Natural killer cell (primary cell): Measurements from ENCODE around the gene NDC1. TPM values are rescaled to one million over a fixed set of nuclear protein-coding genes. Genes with fewer than 3 reads are reported as not detected.

Experiments used
- ATAC-seq, 3 donors: fragments of 150-1000 bp in 2 of 3; fragments of 200-7000 bp in 1 of 3; cut with Tn5 transposase; 1 replicate in 1 of 3; 2 replicates in 2 of 3; pipeline ENCODE4 v1.10.0; 2021; ENCODE audit warnings: mild to moderate bottlenecking in 2 of 3, moderate library complexity in 2 of 3
- DNase-seq, 2 donors: peaks; one replicate each; pipeline versions ENCODE4 v3.0.0 to v3.0.0-alpha.2; 2013 to 2021; ENCODE audit warnings: mixed read lengths in 1 of 2
- H3K27ac ChIP-seq: one replicate; pipeline ENCODE4 v1.5.1; 2013; ENCODE audit warnings: mild to moderate bottlenecking, low read length
- H3K27me3 ChIP-seq: one replicate; pipeline ENCODE4 v1.6.1; 2013; ENCODE audit warnings: low read length; ENCODE audit not compliant: control insufficient read depth, insufficient read depth
- H3K36me3 ChIP-seq: one replicate; pipeline ENCODE4 v1.6.1; 2013; ENCODE audit warnings: low read length; ENCODE audit not compliant: control insufficient read depth, insufficient read depth
- H3K4me1 ChIP-seq: one replicate; pipeline ENCODE4 v1.6.1; 2013; ENCODE audit warnings: low read length; ENCODE audit not compliant: control insufficient read depth, insufficient read depth
- H3K4me3 ChIP-seq: one replicate; pipeline ENCODE4 v1.5.1; 2013; ENCODE audit warnings: low read length
- H3K9me3 ChIP-seq: one replicate; pipeline ENCODE4 v1.6.1; 2013; ENCODE audit warnings: low read length; ENCODE audit not compliant: control insufficient read depth, insufficient read depth
- H3K27ac Mint-ChIP-seq, 2 donors: one replicate each; pipeline ENCODE4 v1.8.0; 2022; ENCODE audit warnings: mild to moderate bottlenecking in 2 of 2, mixed read lengths in 2 of 2, moderate library complexity in 1 of 2
- H3K27me3 Mint-ChIP-seq, 2 donors: one replicate each; pipeline ENCODE4 v1.8.0; 2022; ENCODE audit warnings: low read depth in 2 of 2, mixed read lengths in 2 of 2
- H3K36me3 Mint-ChIP-seq: one replicate; pipeline ENCODE4 v1.8.0; 2022; ENCODE audit warnings: mixed read lengths
- H3K4me1 Mint-ChIP-seq, 2 donors: one replicate each; pipeline ENCODE4 v1.8.0; 2022; ENCODE audit warnings: mixed read lengths in 2 of 2
- H3K4me3 Mint-ChIP-seq: one replicate; pipeline ENCODE4 v1.8.0; 2022; ENCODE audit warnings: mild to moderate bottlenecking, moderate library complexity, mixed read lengths
- H3K9me3 Mint-ChIP-seq, 2 donors: one replicate each; pipeline ENCODE4 v1.8.0; 2022; ENCODE audit warnings: mixed read lengths in 2 of 2
- WGBS: methylation state at CpG from one replicate; pipeline ENCODE4 v1.1.7; 2013; ENCODE audit warnings: missing lambda C conversion rate; ENCODE audit not compliant: insufficient coverage; 5-methylcytosine and 5-hydroxymethylcytosine counted together
- intact Hi-C: fragments of 100-400 bp; cut with micrococcal nuclease; formaldehyde crosslinking; loops from one replicate; pipeline ENCODE4 v1.14.2; 2022
- total RNA-seq, 4 donors: library from RNA; stranded (reverse); fragments of 120-200 nt in 1 of 4; gene quantifications; one replicate each; pipeline versions ENCODE4 v1.2.3 to v1.2.4, GENCODE V29; 2013 to 2022
- TF ChIP-seq, protein P1 (sequence below): fragments of 200-600 bp; IDR thresholded peaks from one replicate; pipeline ENCODE4 v1.8.0; 2022; ENCODE audit warnings: antibody characterized with exemption

The NDC1 gene
- total RNA-seq, 3 donors from 2014 or later (not counting 1 experiment from before 2014, with no cell fraction given): 4.3 to 6.3 (median 5.2) TPM

DNA sequence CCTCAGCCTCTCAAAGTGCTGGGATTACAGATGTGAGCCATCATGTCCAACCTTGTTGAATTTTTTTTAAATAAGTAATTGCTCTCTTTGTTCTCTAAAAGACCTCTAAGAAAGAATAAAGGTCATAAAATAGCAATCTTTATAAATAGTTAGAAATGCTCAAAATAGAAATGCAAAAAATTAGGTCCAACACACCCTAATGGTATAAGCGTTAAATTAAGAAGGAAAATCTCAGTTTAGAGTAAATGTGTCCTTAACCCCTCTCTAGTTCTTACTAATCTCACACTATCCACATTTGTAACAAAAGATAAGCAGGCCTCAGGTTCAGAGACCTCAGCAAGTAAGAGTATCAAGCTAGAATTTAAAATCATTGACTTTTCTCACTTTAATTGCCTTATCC lies 60.8 kb downstream of the NDC1 start:
- ATAC-seq (no peak), DNase-seq (no peak)
- Histone ChIP-seq H3K4me3 (no peak overlapping the region), H3K27me3 (no peaks in the 10 kb centered on the region), H3K27ac (no peak overlapping the region), H3K9me3 (no peaks in the 10 kb centered on the region), H3K4me1 (no peaks in the 10 kb centered on the region), H3K36me3 (peaks cover 3% of the 10 kb centered on the region)
- no peaks in the 10 kb centered on the region for H3K36me3 Mint-ChIP-seq
- TF ChIP-seq, protein P1, sequence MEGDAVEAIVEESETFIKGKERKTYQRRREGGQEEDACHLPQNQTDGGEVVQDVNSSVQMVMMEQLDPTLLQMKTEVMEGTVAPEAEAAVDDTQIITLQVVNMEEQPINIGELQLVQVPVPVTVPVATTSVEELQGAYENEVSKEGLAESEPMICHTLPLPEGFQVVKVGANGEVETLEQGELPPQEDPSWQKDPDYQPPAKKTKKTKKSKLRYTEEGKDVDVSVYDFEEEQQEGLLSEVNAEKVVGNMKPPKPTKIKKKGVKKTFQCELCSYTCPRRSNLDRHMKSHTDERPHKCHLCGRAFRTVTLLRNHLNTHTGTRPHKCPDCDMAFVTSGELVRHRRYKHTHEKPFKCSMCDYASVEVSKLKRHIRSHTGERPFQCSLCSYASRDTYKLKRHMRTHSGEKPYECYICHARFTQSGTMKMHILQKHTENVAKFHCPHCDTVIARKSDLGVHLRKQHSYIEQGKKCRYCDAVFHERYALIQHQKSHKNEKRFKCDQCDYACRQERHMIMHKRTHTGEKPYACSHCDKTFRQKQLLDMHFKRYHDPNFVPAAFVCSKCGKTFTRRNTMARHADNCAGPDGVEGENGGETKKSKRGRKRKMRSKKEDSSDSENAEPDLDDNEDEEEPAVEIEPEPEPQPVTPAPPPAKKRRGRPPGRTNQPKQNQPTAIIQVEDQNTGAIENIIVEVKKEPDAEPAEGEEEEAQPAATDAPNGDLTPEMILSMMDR: no peak
- H3K9me3 Mint-ChIP-seq: no peaks in the 10 kb centered on the region
- intact Hi-C loops: no loop called here
- WGBS: no CpG with 5 or more reads among the region's 1 CpG
- no peak overlapping the region for H3K4me3 Mint-ChIP-seq
- H3K27ac Mint-ChIP-seq: no peak overlapping the region
- H3K27me3 Mint-ChIP-seq: no peaks in the 10 kb centered on the region
- H3K4me1 Mint-ChIP-seq: no peaks in the 10 kb centered on the region

DNA sequence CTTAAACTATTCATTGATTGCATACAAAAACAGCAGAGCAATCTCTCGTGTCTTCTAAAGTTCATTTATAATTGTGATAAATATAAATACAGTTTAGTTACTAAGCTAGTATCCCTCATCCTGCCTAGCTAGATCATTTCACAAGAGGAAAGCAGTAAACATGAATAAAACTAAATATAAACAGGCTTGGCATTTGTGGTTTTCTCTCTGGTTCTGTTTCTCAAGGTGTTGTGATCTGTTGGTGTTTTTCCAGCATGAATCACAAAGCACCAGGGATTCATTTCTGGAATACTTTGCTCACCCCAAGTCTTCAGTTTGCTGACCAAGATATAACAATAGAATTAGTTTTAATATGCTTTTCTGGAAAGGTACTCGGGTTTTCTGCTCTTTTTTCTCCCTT lies 66.4 kb downstream of the NDC1 start:
- ATAC-seq: no peak
- no peaks in the 10 kb centered on the region for H3K27me3 Mint-ChIP-seq
- Histone ChIP-seq H3K27me3 (no peaks in the 10 kb centered on the region), H3K36me3 (peaks cover 17% of the 10 kb centered on the region), H3K9me3 (no peaks in the 10 kb centered on the region), H3K27ac (no peak overlapping the region), H3K4me3 (no peak overlapping the region), H3K4me1 (no peaks in the 10 kb centered on the region)
- no peaks in the 10 kb centered on the region for H3K9me3 Mint-ChIP-seq
- H3K36me3 Mint-ChIP-seq: peaks cover 8% of the 10 kb centered on the region
- no peak for DNase-seq
- WGBS: no CpG with 5 or more reads among the region's 2 CpGs
- H3K4me1 Mint-ChIP-seq: peaks cover 5 to 6% of the 10 kb centered on the region in 2 donors
- H3K27ac Mint-ChIP-seq: no peak overlapping the region
- TF ChIP-seq, protein P1: no peak
- intact Hi-C loops: no loop called here
- no peak overlapping the region for H3K4me3 Mint-ChIP-seq

DNA sequence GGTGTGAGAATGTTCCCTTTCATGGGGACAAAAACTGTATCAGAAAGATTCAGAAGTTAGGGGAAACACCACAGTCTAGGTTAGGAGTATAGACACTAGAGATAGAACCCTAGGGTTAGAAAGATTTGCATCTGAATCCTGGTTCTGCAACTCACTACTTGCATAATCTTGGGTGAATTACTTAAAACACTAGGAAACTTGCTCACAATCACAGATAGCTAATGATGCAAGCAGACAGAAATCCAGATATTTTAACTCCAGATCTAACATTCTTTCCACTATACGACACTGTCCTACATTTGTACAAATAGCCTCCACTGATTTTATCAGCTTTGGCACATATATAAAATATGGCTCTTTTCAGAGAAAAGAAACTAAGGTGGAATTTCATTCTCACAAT lies 68.3 kb downstream of the NDC1 start:
- TF ChIP-seq, protein P1: no peak
- 88% methylated on average over 1 of the region's 1 CpG for WGBS
- intact Hi-C loops: no loop called here
- peaks cover 8% of the 10 kb centered on the region for H3K36me3 Mint-ChIP-seq
- Histone ChIP-seq H3K27ac (no peak overlapping the region), H3K4me1 (no peaks in the 10 kb centered on the region), H3K36me3 (peaks cover 17% of the 10 kb centered on the region), H3K9me3 (no peaks in the 10 kb centered on the region), H3K27me3 (no peaks in the 10 kb centered on the region), H3K4me3 (no peak overlapping the region)
- no peak overlapping the region for H3K27ac Mint-ChIP-seq
- DNase-seq: no peak
- H3K4me3 Mint-ChIP-seq: no peak overlapping the region
- no peaks in the 10 kb centered on the region for H3K27me3 Mint-ChIP-seq
- no peak for ATAC-seq
- H3K9me3 Mint-ChIP-seq: no peaks in the 10 kb centered on the region
- peaks cover 22 to 25% of the 10 kb centered on the region in 2 donors for H3K4me1 Mint-ChIP-seq

DNA sequence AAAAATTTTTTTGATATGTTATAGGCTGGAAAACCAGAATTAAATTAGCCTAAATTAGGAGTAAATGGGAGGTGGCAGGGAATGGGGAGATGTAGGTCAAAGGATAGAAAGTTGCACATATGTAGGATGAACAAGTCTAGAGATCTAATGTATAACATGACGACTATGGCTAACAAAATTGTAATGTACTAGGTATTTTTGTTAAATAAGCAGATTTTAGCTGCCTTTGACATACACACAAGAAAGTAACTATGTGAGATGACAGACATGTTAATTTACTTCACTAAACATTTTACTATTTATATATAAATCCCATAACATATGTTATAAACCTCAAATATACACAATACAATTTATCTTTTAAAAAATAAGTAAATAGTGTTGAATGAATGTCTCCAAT lies 68.9 kb downstream of the NDC1 start:
- Histone ChIP-seq H3K27me3 (no peaks in the 10 kb centered on the region), H3K27ac (no peak overlapping the region), H3K4me3 (no peak overlapping the region), H3K4me1 (no peaks in the 10 kb centered on the region), H3K9me3 (no peaks in the 10 kb centered on the region), H3K36me3 (peaks cover 17% of the 10 kb centered on the region)
- H3K36me3 Mint-ChIP-seq: peaks cover 8% of the 10 kb centered on the region
- peaks cover 22 to 25% of the 10 kb centered on the region in 2 donors for H3K4me1 Mint-ChIP-seq
- H3K27ac Mint-ChIP-seq: no peak overlapping the region
- no peaks in the 10 kb centered on the region for H3K27me3 Mint-ChIP-seq
- TF ChIP-seq, protein P1: no peak
- H3K4me3 Mint-ChIP-seq: no peak overlapping the region
- ATAC-seq (no peak), DNase-seq (no peak)
- no peaks in the 10 kb centered on the region for H3K9me3 Mint-ChIP-seq
- 100% methylated on average over 1 of the region's 1 CpG for WGBS
- intact Hi-C loops: no loop called here
